Renal pelvis (tissue), 12 donors: ENCODE measurements around the gene KRTAP4-4. TPM values are rescaled to one million over a fixed set of nuclear protein-coding genes. Genes with fewer than 3 reads are reported as not detected.
"Not testable (repeated sequence)": the region's sequence is repeated elsewhere in the genome, so short reads cannot be mapped to it uniquely, and the experiment has no call there.

ENCODE experiments used
- DNase-seq: peaks from one replicate; pipeline ENCODE4 v3.0.0-alpha.2; 2013
- long read RNA-seq, 16 experiments: transcript quantifications; one replicate each; lab custom pipeline, GENCODE V29; 2026
- polyA plus RNA-seq, 3 donors: library from polyadenylated mRNA; unstranded; fragments of 120-200 nt; gene quantifications; one replicate each; pipeline ENCODE4 v1.2.1, GENCODE V29; 2013; ENCODE audit not compliant: insufficient read length in 3 of 3

Gene KRTAP4-4
- polyA plus RNA-seq = not detected
- long read RNA-seq, donor 1 = 0 reads
- long read RNA-seq, donor 2 = 0 reads
- long read RNA-seq, donor 3 = 0 reads
- long read RNA-seq, donor 4 = 0 reads
- long read RNA-seq, donor 5 = 0 reads
- long read RNA-seq, donor 6 = 0 reads
- long read RNA-seq, donor 7 = 0 reads
- long read RNA-seq, donor 8 = 0 reads
- long read RNA-seq, donor 9 = 0 reads
- long read RNA-seq, donor 10 = 0 reads
- long read RNA-seq, donor 11 = 0 reads
- long read RNA-seq, donor 12 = 0 reads
- long read RNA-seq, donor 13 = 0 reads
- long read RNA-seq, donor 14 = 0 reads
- long read RNA-seq, donor 15 = 0 reads
- long read RNA-seq, donor 16 = 0 reads

DNA sequence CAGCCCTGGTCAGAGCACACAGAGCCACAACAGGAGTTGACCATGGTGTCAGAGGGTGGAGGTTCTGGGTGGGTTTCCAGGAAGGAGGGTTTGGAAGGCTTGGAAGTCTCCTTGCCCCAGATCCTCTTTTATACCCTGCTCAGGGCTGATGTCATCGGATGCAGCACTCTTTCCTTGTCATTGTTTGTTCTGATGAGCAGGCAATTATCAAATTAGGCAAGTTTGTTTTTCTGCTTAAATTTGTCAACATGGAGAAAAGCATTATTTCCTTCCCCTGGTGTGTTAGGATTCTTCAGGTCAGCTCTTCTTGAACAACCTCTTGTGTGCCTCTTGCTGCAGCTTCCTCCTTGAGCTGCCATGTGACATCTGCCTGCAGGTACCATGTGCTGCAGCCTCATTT lies at the start of gene KRTAP4-4:
KRTAP4-4 (minus strand) TSS at position 101 of the 400 bp plus-strand sequence; CDS start at position 44, 57 bp downstream.
- no peak for DNase-seq

DNA sequence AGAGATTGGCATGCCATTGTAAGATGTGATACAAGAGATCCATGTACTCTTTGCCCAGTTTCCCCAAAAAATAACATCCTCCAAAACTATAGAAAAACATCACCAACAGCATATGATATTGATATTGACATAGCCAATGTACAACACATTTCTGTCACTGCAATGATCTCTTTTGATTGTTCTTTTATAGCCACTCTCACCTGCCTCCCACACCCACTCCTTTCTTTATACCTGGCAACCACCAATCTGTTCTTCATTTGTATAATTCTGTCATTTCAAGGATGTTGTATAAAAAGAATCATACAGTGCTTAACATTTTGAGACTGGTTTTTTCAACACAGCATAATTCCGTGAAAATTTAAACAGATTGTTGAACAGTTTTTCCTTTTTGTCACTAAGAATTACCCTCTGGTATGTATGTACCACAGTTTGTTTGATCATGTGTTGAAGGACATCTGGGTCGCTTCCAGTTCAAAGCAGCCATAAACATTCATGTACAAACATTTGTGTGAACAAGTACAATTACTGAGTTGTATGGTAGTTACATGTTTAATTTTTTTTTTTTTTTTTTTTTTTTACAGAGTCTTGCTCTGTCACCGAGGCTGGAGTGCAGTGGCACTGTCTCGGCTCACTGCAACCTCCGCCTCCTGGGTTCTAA lies 39.0 kb upstream of the KRTAP4-4 start:
- DNase-seq = no peak

DNA sequence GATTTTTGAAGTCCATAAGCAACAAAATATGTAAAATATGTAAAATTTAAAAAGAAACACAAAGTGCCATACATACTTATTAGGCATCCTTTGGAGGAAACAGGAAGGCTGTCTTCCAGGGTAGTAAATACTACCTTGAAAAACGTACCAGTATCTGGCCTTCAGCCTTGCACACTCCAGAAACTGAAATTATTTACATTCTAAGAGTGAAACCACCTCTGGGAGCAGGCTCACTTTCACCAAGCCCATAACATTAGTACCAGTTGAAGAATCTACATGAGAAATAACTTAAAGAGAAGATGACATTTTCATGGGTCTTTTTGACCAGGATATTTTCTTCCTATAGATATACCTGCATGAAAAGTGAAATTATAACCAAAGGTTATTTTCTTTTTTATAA lies 35.5 kb upstream of the KRTAP4-4 start:
- DNase-seq = no peak

DNA sequence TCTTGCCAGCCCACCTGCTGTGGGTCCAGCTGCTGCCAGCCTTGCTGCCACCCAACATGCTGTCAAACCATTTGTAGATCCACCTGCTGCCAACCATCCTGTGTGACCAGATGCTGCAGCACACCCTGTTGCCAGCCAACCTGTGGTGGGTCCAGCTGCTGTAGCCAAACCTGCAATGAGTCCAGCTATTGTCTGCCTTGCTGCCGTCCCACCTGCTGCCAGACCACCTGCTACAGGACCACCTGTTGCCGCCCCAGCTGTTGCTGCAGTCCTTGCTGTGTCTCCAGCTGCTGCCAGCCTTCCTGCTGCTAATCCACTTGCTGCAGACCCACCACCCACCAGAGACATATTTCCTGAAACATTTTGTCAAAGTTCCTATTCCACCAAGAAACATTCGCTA lies 29.8 kb upstream of the KRTAP4-4 start:
- DNase-seq = no peak

DNA sequence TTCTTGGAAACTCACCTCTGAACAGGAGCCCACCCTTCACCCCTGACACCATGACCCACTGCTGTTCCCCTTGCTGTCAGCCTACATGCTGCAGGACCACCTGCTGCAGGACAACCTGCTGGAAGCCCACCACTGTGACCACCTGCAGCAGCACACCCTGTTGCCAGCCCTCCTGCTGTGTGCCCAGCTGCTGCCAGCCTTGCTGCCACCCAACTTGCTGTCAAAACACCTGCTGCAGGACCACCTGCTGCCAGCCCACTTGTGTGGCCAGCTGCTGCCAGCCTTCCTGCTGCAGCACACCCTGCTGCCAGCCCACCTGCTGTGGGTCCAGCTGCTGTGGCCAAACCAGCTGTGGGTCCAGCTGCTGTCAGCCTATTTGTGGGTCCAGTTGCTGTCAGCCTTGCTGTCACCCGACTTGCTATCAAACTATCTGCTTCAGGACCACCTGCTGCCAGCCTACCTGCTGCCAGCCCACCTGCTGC lies 29.3 kb upstream of the KRTAP4-4 start, which contains the start of gene KRTAP9-1:
KRTAP9-1 (plus strand) TSS at position 51 of the 482 bp plus-strand sequence; CDS start at position 51, 0 bp downstream.
- not testable (repeated sequence) for DNase-seq

DNA sequence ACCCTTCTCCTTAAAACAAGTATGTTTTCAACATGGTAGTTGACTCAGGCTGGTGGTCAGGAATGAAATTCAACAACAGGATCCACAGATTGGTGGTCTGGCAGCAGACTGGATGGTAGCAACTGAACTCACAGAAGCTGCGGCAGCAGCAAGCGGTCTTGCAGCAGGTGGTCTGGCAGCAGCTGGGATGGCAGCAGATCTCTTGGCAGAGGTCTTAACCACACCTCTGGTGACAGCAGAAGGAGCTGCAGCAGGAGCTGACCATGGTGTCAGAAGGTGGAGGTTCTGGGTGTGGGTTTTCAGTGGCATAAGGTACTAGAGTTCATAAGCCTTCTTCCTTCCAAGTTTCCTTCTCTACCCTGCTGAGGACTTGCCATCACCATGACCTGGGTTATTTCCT lies 26.3 kb upstream of the KRTAP4-4 start:
- no peak for DNase-seq

DNA sequence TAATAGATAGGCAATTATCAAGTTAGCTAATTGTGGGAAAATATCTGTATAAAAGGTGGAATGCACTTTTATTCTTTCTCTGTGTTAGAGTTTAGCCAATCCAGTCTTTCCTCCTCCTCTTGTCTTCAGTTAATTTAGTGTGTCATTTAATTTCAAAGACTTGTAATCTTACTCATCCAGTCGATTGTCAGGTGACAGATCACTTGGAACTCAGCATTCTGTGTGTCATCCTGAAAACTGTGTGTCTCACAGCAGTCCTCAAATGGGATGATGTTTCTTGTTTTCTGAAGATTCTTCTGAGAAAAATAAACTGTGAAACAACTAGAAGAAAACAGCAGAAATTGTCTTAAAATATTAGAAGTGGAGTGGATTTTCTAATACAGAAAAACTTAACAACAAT lies 24.5 kb upstream of the KRTAP4-4 start:
- no peak for DNase-seq

DNA sequence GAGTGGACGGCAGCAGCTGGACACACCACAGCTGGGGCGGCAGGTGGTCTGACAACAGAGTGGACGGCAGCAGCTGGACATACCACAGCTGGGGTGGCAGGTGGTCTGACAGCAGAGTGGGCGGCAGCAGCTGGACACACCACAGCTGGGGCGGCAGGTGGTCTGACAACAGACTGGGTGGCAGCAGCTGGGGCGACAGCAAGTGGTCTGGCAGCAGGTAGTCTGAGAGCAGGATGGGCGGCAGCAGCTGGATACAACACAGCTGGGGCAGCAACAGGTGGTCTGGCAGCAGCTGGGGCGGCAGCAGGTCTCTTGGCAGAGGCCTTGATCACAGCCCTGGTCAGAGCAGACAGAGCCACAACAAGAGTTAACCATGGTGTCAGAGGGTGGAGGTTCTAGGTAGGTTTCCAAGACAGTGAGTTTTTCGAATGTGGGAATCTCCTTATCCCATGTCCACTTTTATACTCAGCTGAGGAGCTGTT lies 24.0 kb upstream of the KRTAP4-4 start, which contains the start of gene KRTAP4-1:
KRTAP4-1 (minus strand) TSS at position 432 of the 482 bp plus-strand sequence; CDS start at position 375, 57 bp downstream.
- DNase-seq = no peak

DNA sequence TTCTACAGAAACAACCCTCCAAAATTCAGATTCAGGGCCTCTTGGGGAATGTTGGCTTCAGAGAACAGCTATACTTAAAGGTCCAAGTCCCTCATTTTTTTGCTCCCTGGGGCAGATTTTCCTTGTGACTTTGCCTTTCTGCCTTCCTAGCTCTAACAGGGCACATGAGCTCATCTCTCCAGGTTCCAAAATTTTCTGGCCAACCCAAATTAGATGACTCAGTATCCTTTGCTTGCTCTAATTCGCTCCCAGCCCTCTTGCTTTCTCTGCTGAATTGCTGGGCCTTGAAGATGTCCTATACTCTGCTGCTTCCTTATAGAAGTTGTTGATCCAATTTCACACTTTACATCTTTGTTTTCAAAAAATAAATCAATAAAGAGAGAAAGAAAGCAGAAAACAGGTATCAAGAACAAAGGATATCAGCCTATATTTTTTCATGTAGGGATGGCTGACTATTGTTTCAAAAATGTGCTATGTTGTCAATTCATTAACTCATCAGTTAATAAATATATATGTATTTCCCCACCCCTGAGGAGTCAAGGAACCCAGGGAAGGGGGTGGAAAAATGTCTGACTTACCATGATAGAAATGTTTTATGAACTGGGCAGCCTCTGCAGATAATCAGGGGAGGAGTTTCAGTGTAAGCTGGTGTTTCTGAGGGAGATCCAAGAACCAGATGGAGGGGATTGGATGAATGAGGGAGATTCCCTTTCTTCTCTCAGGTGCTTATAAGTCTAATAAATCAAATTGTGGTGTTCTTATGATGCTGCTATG lies 18.5 kb upstream of the KRTAP4-4 start:
- no peak for DNase-seq

DNA sequence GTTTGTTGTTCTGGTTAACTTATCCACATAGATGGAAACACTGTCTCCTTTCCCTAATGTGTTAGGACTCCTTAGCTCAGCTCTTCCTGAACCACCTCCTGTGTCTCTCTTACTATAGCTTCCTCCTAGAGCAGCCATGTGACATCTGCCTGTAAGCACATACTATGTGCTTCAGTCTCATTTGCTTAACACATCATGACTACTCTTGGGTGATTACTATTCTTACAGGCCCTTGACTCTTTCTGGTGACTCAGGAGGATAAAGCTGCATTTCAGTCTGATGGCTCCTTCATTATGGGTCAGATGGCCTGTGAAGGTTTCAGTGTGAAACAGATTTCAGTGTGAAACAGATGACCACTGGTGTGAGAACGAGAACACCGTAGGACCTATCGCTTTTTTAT lies 17.8 kb upstream of the KRTAP4-4 start:
- DNase-seq = no peak

DNA sequence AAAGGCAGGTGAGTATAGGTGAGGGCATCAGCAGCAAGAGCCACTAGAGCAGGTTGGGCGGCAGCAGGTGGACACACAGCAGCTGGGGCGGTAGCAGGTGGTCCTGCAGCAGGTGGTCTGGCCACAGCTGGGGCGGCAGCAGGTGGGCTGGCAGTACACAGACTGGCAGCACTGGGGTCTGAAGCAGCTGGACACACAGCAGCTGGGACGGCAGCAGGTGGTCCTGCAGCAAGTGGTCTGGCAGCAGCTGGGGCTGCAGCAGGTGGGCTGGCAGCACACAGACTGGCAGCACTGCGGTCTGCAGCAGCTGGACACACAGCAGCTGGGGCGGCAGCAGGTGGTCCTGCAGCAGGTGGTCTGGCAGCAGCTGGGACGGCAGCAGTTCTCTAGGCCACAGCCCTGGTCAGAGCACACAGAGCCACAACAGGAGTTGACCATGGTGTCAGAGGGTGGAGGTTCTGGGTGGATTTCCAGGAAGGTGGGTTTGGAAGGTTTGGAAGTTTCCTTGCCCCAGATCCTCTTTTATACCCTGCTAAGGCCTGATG lies 17.3 kb upstream of the KRTAP4-4 start, which contains the start of gene KRTAP4-2:
KRTAP4-2 (minus strand) TSS at position 495 of the 545 bp plus-strand sequence; CDS start at position 438, 57 bp downstream.
- no peak for DNase-seq

DNA sequence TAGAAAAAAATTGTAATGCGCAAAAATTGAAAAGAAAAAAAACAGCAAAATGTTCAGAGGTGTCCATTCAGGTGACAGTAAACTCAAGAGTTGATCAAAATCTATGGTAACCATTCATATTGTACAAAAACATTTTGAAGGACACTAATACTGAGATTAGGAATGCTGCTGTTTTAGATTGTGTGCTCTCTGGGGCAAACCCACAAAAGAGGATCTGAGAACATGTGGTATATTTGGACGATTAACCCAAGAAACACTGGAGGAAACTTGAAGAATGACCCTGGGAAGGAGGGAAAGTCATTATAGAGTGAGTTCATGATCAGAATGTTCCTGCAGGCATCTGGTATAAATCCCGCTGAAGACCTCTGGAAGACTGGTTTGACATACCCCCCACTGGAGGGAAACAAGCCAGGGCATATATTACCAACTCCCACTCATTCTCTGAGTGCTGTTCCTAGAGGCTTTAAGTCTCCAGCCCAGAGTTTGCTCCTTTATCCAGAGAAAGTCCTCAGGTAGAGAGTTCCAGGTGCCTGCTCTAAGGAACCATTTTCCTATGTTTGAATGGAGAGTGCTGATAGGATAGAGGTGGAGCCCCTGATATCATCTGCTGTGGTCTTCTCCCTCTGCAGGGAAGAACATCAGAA lies 16.3 kb upstream of the KRTAP4-4 start:
- no peak for DNase-seq

DNA sequence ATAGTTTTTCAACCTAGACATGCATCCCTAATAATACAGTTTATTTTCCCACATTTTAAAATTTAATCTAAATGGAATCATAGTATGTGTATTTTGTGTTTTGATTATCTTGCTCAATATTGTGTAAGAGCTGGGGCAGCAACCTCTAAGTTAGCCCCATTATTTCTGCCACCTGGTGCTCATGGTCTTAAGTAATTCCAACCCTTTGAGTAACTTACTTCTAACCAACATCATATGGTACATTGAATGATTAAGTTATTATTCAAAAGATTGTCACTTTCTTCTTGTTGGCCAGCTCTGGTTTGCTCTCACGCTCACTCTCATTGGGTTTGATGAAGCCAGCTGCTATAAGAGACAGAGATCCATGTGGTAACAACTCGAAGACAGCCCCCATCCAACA lies 11.3 kb upstream of the KRTAP4-4 start:
- DNase-seq = no peak

DNA sequence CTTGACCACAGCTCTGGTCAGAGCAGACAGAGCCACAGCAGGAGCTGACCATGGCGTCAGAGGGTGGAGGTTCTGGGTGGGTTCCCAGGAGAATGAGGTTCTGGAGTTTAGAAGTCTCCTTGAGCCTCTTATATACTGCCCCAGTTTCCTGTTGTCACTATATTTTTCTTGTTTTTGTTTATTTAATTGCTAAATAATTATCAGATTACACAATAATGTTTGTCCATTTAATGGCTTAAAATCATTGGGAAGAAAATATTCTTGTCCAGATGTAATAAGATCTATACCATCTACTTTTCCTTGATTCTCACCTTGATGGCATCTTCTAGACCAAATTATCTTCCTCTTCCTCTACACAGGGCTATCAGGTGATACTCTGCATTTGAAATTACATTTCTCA lies 7.6 kb upstream of the KRTAP4-4 start, which contains the start of gene KRTAP4-3:
KRTAP4-3 (minus strand) TSS at position 101 of the 400 bp plus-strand sequence; CDS start at position 52, 49 bp downstream.
- no peak for DNase-seq

DNA sequence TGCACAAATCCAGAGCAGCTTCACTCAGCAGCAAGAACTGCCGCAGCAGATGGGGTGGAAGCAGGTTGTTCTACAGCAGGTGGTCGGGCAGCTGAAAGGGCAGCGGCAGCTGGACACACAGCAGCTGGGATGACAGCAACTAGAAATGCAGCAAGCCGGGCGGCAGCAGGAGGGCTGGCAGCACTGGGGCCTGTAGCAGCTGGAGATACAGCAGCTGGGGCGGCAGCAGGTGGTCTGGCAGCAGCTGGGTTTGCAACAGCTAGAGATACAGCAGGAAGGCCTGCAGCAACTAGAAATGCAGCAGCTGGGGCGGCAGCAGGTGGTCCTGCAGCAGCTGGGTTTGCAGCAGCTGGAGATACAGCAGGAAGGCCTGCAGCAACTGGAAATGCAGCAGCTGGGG lies 7.0 kb upstream of the KRTAP4-4 start:
- DNase-seq = no peak

DNA sequence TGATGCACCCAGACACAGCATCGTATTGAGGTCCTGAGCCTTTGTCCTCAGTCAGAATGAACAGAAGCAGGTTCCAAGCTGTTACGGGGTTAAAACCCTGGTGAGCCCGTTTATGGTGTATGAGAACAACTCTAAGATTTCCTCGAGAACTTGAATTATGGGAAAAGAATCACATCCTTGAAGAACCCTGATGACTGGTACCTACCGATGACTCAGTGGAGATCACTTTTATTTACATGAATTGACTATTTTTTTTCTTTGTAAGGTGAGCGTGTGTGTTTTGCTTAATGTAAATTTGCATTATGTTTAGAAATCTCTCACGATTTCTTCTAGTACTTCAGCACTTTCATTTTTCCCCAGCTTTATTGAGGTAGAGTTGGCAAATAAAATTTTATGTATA lies 3.3 kb upstream of the KRTAP4-4 start:
- no peak for DNase-seq

DNA sequence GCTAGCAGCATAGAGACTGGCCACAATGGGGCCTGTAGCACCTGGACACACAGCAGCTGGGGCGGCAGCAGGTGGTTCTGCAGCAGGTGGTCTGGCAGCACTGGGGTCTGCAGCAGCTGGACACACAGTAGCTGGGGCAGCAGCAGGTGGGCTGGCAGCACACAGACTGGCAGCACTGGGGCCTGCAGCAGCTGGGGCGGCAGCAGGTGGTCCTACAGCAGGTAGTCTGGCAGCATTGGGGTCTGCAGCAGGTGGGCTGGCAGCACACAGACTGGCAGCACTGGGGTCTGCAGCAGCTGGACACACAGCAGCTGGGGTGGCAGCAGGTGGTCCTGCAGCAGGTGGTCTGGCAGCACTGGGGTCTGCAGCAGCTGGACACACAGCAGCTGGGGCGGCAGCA lies 358 bp downstream of the KRTAP4-4 start:
- DNase-seq = not testable (repeated sequence)

DNA sequence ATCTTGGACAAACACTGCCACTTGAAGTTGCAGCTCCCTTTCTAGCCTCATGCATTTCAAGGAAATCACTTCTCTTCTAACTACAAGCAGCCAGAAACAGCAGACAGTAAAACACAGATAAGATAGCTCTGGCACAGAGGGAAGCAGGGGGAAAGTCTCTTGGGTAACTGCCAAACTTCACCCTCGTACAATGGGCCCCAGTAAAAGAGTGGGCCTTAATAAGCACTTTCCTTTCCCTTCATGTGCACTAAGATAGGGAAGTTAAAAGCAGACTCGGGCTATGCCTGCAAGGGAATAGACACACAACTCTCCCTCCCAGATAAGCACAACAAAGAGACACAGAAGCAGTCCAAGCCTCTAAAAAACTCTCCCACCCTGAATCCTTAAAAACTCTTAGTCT lies 6.7 kb downstream of the KRTAP4-4 start:
- no peak for DNase-seq

DNA sequence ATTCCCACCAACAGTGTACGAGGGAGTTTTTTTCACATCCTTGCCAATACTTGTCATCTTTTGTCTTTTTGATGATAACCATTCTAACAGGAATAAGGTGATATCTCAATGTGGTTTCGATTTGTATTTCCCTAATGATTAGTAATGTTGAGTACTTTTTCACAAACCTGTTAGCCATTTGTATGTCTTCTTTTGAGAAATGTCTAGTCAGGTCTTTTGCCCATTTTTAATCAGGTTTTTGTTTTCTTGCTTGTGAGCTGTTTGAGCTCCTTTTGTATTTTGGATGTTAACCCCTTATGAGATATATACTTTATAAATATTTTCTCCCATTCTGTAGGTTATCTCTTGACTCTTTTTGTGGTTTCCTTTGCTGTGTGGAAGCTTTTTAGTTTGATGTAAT lies 9.0 kb downstream of the KRTAP4-4 start:
- no peak for DNase-seq

DNA sequence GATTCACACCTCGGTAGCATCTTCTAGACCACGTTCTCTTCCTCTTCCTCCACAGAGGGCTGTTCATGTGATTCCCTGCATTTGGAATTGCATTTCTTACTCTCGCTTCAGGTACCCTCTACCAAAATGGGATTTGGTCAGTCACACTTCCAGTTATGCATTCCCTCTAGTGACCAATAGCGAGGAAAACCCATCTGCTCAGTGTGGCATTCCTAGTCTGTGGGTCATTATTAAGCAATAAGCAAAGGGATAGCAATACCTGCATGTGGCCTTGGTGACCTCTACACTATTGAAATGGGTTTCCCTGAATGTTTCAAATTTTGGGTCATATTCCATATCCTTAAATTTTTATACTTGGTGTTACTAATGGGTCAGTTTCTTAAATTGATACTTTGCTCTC lies 10.5 kb downstream of the KRTAP4-4 start:
- DNase-seq = no peak

DNA sequence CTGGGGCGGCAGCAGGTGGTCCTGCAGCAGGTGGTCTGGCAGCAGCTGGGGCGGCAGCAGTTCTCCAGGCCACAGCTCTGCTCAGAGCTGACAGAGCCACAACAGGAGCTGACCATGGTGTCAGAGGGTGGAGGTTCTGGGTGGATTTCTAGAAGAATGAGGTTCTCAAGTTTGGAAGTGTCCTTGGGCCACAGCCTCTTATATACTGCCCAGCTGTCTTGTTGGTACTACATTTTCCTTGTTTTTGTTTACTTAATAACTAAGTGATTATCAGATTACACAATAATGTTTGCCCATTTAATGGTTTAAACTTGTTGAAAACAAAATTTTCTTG lies 10.9 kb downstream of the KRTAP4-4 start, which contains the start of gene KRTAP4-5:
KRTAP4-5 (minus strand) TSS at position 174 of the 334 bp plus-strand sequence; CDS start at position 116, 58 bp downstream.
- no peak for DNase-seq
